ENCODE results near the gene FAM83C.

GRCh38 chr20:35292504-35293285 is 470 bp upstream of the FAM83C start:
- no peak for TF ChIP-seq CTCF (conservative IDR thresholded peaks at IDR 0.05; ENCODE audit: low read depth, low read length)
- no peak for TF ChIP-seq EZH2phosphoT487 (IDR thresholded peaks at IDR 0.05; ENCODE audit: borderline replicate concordance, low read length)
